HT1080 (cell line): ENCODE data around the gene RILPL2. TPM values are rescaled to one million over a fixed set of nuclear protein-coding genes. Genes with fewer than 3 reads are reported as not detected.
"Not testable (repeated sequence)": the region's sequence is repeated elsewhere in the genome, so short reads cannot be mapped to it uniquely, and the experiment has no call there.

Experiments used
- DNase-seq: peaks from one replicate; pipeline ENCODE4 v3.0.0-alpha.2; 2015; ENCODE audit warnings: low read depth
- polyA plus RNA-seq, 2 experiments: library from polyadenylated mRNA; depleted of rRNA; stranded (reverse); fragments of >200 nt; gene quantifications; 2 replicates each; pipeline ENCODE4 v1.2.3, GENCODE V29; 2015
- total RNA-seq: library from RNA; depleted of rRNA; stranded (reverse); fragments of >200 nt; shearing (Covaris generic); gene quantifications from 2 replicates; pipeline ENCODE4 v1.2.3, GENCODE V29; 2014; rRNA removed

The RILPL2 gene, protein sequence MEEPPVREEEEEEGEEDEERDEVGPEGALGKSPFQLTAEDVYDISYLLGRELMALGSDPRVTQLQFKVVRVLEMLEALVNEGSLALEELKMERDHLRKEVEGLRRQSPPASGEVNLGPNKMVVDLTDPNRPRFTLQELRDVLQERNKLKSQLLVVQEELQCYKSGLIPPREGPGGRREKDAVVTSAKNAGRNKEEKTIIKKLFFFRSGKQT
- 4.7 and 5.5 TPM in 2 replicates for total RNA-seq
- 5.5 and 6.5 TPM in 2 replicates for polyA plus RNA-seq (2015; cell fraction: cytosol; rRNA removed)
- polyA plus RNA-seq (2015; cell fraction: nucleus; rRNA removed) = 1.9 and 2.1 TPM in 2 replicates

DNA sequence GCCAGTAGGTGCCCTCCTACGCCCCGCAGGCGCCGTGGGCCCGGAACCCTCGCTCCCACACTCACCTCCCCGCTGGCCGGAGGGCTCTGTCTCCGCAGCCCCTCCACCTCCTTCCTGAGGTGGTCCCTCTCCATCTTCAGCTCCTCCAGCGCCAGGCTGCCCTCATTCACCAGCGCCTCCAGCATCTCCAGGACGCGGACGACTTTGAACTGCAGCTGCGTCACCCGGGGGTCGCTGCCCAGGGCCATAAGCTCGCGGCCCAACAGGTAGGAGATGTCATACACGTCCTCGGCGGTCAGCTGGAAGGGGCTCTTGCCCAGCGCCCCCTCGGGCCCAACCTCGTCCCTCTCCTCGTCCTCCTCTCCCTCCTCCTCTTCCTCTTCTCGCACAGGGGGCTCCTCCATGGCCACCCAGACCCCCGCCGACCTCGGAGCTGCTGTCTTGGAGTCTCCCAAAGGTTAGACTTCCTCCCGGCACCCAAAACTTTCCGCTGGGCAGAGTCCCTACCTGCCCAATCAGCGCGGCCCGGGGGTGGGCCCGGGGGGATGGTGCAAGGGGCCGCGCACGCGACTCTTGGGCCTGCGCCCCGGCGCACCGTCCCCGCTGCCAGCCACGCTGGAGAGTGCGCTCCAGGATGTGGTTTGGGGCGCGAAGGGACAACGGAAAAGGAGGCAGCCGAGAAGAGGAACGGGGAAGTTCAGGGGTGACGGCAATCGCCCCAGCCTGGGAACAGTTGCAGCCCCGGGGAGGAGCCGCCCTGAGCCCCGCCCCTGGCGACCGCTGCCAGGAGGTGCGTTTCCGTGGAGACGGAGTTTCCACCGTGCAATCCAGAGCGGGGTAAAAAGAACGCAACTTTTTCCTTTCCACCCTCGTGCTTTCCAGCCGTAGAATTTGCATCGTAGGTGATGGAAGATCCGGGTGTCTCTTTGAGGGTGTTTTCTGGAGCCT is at the start of gene RILPL2:
Gene RILPL2, minus strand, starts transcription at position 668 of the 948 bp plus-strand sequence. Its CDS starts 264 bp downstream, at position 404.
- DNase-seq = peak; percentile 89

DNA sequence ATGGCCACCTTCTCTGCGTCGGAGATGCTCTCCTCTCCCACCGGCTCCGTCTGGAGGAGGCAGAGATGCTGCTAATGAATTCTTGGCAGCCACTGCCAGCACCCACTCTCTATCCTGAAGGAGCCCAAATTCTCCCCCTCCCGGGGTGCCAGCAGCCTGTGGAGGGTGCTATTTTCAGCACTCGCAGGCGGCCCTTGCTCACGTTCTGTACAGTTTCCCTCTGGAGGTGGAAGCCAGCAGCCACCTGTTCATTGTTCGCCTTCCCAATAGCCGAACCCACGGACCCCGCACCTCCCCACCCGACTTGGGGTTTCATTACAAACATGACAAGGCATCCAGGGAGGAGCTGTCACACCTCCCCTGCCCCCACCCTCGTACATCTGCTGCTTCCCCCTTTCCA is 49.3 kb upstream of the RILPL2 start:
- no peak for DNase-seq

DNA sequence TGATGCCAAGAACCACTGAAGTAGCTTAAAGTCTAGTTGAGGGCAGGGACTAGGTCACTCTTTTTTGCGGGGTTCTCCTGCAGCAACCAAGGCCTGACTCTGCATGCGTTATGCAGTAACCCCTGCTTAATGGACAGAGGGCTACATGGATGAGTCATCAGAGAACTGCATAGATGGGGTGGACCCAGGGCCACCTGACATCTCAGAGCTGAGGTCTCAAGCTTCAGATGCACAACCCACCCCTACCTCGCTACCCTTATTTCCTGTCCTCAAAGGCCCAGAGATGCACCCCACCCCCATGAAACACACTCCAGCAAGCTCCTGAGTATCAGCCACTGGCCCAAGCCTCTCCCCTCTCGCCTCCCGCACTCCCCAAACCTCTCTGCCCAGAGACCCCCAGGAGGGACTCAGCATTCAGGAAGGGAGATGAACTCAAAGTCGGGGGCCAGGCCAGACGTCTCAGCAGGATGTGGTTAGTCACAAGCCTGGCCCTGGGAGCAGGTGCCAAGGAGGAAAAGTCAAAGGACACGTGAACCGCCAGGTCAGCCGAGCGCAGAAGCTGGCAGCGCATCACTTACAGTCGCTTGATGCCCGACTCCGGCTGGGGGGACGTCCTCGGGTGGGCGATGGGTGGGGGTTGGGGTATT is 47.2 kb upstream of the RILPL2 start:
- DNase-seq = no peak

DNA sequence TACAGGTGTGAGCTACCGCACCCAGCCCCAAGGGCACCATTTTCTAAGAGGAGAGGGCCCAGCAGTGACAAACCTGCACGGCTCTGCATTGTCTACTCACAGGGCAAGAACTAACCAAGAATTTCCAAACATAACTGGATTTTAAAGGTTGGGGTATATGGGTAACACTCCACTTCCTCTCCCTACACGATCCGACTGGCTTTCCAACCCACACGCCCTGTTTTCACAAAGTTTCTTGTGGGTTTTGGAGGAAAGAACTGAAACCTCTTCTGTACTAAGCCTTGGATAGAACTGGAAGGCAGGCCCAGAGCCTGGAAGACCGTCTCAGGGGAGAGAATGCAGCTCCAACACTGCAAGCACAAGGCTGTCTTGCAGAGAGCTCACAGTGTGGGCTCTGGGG is 46.4 kb upstream of the RILPL2 start:
- no peak for DNase-seq

DNA sequence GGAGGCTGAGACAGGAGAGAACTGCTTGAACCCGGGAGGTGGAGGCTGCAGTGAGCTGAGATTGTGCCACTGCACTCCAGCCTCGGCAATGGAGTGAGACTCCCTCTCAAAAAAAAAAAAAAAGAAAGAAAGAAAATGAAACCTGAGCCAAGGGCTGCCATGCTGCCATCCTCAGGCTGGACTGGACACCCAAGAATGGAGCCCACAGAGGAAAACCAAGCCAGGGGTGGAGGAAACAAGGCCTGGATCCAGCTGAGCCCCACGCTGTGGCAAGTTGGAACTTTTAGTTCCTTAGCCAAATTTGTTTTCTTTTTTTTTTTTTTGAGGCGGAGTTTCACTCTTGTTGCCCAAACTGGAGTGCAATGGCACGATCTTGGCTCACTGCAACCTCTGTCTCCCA is 44.8 kb upstream of the RILPL2 start:
- not testable (repeated sequence) for DNase-seq

DNA sequence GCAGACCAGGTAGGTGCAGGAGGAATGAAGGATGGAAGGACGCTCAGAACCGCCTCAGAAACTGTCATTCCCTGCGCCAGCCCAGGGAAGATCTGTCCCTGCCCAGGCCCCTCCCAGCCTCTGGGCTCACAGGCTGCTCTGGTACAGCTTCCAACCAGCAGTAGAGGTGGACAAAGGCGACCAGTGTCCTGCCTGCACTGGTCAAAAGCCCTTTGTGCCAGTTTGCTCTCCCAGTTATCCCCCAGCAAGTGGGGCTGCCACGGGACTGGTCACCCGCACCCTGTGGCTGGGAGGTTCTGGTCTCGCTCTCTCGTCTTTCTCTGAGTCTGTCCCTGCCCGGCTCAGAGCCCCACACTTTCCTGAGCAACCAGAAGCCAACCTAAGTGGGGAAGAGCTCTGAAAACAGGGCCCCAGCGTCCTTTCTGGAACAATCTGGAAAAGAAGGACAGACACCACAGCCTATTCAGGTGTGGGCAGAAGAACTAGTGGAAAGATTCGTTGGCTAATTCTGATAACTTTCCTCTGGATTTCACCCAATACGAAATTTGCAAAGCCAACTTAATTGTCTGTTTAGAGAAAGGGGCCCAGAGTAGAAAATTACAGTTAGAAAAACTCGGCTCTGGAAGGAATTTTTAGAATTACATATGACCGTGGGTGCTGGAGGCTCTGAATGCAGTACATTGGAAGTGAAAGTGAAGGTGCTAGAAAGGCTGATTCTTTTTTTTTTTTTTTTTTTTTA is 43.1 kb upstream of the RILPL2 start:
- no peak for DNase-seq

DNA sequence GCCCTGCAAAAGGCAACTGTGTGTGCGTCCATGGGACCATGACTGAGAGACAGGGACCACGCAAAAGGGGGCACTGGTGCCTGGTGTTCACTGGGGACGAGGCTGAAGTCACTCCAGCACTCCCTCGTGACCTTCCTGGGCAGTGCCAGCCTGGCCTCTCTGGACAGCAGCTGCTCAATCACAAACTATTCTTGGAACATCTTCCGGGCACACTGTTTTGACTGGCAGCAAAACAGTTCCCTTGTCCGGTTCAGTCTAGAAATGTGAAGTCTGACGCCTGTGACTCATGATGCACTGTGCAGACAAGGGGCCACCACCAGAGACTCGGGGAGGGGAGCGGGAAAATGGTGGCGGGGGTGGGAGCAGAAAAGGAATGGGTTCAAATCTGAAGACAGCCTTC is 42.3 kb upstream of the RILPL2 start:
- DNase-seq = peak; percentile 79

DNA sequence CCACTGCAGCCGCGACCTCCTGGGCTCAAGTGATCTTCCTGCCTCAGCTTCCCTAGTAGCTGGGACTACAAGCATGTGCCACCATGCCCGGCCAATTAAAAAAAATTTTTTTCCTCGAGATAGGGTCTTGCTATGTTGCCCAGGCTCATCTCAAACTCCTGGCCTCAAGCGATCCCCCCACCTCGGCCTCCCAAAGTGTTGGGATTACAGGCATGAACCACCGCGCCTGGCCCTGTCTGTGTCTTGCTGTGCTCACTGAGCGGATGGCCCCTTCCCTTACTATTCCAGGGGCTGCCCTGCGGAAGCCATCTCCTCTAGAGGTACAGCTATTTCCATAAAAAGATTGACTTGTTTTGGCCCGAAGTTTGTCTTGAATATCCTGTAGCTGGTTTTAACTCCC is 41.6 kb upstream of the RILPL2 start:
- no peak for DNase-seq

DNA sequence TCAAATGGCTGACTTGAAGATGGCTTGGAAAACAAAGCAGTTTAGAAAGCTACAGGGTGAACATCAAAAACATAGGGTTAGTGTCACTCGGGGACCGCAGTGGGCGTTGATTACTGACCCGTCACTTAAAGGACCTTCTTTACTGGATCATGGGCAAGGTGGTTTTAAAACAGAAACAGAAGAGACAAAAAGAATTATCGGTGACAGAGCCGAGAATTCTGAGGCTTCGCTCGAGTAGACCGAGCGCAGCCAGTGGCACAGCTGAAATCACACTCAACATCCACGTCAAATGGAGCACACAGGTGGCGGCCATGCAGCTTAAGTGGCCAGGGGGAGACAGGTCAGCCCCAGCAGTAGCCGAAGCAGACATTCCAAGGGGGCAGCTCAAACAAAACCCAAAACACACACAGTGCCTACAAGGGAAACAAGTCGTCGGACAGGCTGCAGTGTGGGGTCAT is 38.8 kb upstream of the RILPL2 start:
- DNase-seq = no peak

DNA sequence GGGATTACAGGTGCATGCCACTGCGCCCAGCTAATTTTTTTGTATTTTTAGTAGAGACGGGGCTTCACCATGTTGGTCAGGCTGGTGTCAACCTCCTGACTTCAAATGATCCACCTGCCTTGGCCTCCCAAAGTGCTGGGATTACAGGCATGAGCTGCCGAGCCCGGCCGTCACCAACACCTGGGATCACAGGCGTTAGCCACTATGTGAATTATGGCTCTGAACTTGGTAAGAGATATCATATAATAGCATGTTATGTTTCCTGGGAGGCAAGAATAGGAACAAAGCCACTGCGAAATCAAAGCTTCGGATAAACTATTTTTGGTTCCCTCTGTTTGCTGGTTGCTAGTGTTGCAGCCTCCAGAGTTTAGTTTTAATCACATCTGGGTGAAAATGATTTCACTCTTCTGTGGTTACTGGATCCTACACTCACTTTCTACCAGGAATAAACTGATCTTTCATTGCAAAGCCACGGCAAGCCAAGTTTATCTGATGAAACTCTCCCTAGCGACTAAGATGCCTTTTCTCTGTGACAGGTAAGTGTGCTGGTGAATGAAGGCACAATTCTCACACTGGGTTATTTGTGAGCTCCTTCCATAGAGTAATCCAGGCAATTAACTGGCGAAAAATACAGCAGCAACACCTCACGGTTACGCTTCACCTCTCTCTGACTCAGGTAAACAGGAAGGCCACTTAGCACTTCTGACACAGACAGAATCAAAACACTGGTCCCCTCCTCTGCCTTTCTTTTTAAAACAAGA is 38.2 kb upstream of the RILPL2 start:
- no peak for DNase-seq

DNA sequence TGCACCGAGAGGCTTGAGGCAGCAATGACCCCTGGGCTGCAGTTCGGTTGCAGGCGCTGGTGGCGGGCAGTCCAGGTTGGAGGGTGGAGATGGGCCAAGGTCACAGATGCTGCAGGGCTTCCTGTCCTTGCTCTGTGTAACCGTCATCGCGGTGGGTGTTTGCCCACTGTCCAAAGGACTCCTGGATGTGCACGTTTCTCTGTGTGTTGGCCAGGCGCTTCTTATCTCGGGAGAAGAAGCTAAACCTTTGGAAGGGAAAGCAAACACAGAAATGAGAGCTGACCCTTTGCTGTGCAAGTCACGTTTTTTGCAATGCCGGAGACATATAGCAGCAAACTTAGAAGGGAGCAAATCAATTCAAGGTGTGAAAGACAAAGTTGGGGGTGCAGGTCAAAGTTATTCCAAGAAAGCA is 36.0 kb upstream of the RILPL2 start:
- no peak for DNase-seq

DNA sequence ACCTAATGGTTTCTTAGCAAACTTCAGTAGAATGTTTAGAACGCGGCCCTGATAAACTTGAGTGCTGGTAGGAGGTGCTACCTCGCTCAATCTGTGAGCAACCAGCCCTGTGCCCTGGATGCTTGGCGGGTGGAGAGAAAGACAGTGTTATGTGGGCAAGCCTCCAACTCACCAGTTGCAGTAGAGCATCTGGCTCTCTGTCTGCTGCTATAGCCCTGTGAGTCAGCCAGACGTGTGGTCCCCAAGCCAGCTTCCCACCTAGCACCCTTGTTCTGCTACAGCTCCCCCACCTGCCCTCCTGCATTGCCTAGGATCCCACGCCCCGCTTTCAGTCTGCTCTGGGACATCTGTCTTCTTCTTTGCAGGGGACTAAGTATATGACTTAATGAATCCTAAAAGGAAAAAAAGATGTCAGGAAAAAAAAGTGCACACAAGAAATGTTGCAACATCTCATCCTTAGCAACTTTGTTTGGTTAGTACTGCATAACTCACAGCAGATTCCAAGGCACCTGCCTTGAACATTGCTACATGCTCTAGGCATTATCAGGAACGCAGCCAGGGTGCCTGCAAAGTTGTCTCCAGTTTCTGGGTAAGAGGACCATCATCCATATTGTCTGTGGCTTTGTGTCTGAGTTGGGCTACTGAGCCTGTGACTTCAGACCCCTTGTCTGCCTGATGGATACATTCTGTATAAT is 35.0 kb upstream of the RILPL2 start:
- DNase-seq = peak; percentile 42

DNA sequence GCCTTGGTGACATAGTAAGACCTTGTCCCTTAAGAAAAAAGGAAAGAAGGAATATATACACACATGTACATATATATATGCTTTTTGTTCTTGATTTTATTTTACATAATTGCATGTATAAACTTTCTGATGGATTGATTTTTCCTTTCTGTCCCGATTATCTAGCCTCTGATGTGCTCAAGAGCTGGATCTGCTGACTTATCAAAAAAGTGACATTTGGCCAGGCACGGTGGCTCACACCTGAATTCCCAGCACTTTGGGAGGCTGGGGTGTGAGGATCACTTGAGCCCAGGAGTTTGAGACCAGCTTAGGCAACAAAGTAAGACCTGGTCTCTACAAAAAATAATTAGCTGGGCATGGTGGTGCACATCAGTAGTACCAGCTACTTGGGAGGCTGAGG is 33.5 kb upstream of the RILPL2 start:
- no peak for DNase-seq

DNA sequence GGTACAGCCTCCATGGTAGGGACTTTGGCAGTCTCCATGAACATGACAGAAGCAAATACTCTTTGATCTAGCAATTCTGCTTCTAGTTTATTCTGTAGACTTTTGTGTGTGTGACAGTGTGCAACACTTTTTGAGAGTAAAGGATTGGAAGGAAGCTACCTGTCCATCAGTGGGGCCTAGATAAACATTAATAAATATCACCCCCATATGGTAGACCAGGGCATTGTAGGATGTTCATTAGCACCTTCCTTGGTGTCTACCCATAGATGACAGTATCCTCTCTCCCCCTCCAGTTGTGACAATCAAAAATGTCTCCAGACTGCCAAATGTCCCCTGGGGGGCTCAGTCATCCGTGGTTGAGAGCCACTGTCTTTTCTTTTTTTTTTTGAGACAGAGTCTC is 32.3 kb upstream of the RILPL2 start:
- no peak for DNase-seq

DNA sequence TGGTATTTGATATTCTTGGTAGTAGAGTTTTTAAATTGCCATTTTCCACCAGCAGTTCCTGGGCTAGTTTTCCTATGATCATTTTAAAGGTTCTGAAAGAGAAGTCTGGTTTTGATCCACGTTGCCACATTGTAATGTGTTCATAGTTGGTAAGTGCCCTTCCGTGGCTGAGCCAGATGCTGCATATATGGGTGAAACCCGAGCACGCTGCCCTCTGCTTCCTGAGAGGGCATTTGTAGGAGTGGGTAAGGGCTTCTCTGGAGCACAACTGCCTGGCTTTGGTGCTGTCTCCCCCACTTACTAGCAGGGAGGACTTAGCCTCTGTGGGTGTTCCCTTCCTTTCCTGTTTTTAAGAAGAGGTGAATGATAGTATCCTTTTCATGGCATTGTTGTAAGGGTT is 28.6 kb upstream of the RILPL2 start:
- DNase-seq = no peak

DNA sequence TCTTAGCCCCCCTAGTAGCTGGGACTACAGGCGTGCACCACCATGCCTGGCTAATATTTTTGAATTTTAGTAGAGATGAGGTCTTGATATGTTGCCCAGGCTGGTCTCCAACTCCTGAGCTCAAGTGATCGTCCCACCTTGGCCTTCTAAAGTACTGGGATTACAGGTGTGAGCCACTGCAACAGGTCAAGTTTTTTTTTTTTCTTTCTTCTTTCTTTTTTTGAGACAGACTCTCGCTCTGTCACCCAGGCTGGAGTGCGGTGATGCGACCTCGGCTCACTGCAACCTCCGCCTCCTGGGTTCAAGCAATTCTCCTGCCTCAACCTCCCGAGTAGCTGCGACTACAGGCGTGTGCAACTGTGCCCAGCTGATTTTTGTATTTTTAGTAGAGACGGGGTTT is 26.7 kb upstream of the RILPL2 start:
- DNase-seq = not testable (repeated sequence)

DNA sequence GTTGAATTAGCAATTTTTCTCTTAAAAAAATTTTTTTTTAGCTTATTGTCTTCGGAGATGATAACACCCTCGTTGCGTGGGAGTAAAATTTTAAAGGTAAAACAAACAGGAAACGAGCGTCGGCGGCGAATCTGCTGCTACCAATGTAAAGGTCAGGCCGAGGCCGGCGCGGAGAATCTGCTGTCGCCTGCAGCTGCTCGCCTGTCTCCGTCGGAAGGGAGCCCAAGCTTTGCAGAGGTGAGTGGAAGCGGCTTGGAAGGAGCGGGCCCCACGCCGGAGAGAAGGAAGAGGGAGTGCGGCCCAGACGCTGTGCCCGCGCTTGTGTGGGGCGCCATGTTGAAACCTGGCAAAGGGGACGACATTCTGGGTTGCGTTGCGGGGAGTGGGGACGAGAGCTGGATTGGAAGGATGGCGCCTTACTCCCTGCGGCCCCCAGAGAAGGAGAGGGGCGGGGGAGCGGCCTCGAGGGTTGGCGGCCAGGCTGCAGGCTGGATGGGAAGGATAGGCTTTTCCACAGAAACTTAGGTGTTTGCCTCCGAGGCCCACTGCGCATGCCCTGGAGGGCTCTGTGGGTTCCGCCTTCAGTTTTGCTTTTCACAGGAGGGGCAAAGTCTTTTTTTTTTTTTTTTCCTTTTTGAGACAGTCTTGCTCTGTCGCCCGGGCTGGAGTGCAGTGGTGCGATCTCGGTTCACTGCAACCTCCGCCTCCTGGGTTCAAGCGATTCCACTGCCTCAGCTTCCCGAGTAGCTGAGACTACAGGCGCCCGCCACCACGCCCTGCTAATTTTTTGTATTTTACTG is 21.7 kb upstream of the RILPL2 start, which contains the start of gene SNRNP35:
Gene SNRNP35, plus strand, starts transcription at position 160 of the 800 bp plus-strand sequence. CDS start 7,402 bp downstream, outside the sequence.
- DNase-seq = peak; percentile 83

DNA sequence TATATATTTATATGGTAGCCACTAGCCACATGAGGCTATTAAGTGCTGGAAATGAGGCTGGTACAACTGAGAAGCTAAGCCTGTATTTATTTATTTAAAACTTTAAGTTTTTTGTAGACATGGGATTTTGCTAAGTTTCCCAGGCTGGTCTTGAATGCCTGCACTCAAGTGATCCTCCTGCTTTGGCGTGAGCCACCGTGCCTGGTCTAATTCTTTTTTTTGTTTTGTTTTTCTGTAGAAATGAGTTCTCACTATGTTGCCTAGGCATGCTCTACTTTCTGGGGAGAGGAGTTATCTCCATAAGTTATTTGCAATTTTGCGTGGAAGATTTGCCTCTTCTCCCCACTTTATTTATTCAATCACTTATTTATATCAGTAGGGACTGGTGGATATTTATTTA is 16.7 kb upstream of the RILPL2 start:
- no peak for DNase-seq

DNA sequence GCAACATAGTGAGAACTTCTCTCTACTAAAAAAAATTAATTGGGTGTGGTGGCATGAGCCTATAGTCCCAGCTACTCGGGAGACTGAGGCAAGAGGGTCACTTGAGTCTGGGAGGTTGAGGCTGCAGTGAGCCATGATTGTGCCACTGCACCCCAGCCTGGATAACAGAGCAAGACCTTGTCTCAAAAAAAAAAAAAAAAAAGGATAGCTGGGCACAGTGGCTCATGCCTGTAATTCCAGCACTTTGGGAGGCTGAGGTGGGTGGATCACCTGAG is 15.7 kb upstream of the RILPL2 start:
- DNase-seq = not testable (repeated sequence)
